NCI-H82 treated with DMSO at 0.1 percent for 48 hours (cell line): ENCODE data around the gene ELANE.

ENCODE experiments used
- DNase-seq: peaks from one replicate; lab custom pipeline; 2025; ENCODE audit not compliant: unreplicated experiment; lab: John Stamatoyannopoulos, UW

The ELANE gene

GRCh38 chr19:861141-861755, 9.1 kb downstream of the ELANE start:
- no peak for DNase-seq

DNA sequence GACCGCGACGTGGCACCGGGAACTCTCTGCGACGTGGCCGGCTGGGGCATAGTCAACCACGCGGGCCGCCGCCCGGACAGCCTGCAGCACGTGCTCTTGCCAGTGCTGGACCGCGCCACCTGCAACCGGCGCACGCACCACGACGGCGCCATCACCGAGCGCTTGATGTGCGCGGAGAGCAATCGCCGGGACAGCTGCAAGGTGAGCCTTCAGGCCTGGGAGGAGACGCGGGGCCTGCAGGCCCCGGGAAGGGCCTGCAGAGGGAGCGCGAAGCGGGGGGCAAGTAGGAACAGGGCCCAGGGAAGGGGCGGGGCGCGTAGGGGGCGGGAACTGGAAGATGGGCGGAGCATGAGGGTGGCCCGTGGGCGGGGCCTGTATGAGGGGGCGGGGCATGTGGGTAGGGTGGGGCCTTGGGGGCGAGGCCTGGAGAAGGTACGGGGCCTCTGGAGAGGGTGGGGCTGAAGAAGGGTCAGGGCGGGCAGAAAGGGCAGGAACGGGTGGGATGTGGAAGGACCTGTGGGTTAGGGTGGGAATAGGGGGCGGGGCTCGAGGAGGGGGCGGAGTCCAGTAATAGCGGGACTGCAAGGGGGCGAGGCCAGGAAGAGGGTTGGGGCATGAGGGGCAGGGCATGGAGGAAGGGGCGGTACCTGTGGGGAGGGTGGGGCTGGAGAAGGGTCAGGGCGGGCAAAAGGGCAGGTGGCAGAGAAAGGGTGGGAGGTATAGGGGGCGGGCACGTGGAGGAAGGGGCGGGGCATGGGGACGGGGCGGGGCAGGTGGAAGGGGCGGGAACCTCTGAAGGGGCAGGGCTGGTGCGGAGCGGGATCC, 9.9 kb downstream of the ELANE start:
- DNase-seq, result peak; percentile 74

- DNase-seq, result no peak
These were observed 10.6 kb downstream of the ELANE start for GRCh38 chr19:862581-863314.

DNA sequence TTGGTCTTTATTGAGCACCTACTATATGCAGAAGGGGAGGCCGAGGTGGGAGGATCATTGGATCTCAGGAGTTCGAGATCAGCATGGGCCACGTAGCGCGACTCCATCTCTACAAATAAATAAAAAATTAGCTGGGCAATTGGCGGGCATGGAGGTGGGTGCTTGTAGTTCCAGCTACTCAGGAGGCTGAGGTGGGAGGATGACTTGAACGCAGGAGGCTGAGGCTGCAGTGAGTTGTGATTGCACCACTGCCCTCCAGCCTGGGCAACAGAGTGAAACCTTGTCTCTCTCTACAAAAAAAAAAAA, 11.2 kb downstream of the ELANE start:
- DNase-seq, result no peak

- no peak for DNase-seq
These were observed 14.7 kb downstream of the ELANE start for GRCh38 chr19:866769-867300.

GRCh38 chr19:867301-867793, 15.2 kb downstream of the ELANE start:
- DNase-seq, result no peak

- no peak for DNase-seq
These were observed 15.9 kb downstream of the ELANE start for GRCh38 chr19:867855-868457.

- no peak for DNase-seq
These were observed 16.5 kb downstream of the ELANE start for GRCh38 chr19:868458-869244.

DNA sequence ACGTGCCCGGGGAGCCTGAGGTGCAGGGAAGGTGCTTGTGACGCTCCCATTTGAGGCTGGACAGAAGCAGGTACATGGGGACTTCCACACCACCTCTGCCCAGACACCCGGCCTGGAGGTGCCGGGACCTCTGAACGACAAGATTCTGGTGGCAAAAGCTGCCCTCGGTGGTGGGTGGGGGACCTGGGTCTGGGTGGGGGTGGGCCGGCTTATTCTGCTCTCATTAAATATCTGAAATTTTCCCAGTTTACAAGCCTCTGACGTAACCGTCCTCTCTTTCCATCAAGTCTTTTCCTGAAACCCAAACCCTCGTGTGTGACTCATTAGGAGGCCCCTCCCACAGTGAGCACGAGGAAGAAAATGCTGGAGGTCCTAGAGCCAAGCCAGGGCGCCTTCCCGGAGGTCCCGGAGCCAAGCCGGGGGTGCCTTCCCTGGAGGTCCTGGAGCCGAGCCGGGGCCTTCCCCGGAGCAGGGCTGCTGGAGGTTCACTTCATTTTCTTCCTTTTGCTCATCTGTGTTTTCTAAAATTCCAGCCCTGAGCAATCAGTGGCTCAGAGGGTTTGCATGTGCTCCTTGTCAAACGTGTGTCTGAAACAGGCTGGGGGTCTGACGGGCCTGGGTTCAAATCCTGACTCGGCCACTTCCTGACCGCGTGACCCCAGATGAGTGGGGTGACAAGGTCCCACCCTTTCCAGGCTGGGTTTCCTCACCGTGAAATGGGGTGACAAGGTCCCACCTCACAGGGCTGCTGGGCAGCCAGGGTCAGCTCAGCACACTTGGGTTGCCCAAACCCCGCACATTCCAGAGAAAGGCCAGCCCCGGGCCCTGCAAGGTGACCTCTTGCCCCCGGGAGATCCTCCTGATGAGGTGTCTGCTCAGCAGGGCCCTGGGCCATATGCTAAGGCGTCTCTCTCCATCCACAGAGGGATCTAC, 17.4 kb downstream of the ELANE start:
- no peak for DNase-seq

- DNase-seq, result no peak
These were observed 18.2 kb downstream of the ELANE start for GRCh38 chr19:870314-870713.

DNA sequence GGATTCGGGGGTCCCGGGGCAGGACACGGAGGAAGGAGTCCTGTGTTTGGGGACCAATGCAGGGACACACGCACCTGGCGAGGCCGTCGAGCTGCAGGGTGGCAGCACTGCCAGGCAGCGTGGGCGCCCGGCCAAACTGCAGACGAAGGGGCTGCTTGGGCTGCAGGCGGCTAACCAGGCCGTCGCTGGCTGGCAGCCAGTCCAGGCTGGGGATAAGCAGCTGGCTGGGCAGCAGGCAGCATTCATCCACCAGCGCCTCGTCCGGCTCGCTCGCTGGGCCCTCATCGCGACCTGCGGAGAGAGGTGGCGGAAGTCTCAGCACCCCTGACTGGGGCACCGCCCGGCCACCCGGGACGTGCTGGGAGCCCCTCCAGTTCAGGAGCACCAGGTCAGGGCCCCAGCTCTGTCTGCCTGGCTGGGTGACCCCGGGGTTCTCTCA, 18.9 kb downstream of the ELANE start:
- no peak for DNase-seq

- no peak for DNase-seq
These were observed 19.6 kb downstream of the ELANE start for GRCh38 chr19:871446-872265.

DNA sequence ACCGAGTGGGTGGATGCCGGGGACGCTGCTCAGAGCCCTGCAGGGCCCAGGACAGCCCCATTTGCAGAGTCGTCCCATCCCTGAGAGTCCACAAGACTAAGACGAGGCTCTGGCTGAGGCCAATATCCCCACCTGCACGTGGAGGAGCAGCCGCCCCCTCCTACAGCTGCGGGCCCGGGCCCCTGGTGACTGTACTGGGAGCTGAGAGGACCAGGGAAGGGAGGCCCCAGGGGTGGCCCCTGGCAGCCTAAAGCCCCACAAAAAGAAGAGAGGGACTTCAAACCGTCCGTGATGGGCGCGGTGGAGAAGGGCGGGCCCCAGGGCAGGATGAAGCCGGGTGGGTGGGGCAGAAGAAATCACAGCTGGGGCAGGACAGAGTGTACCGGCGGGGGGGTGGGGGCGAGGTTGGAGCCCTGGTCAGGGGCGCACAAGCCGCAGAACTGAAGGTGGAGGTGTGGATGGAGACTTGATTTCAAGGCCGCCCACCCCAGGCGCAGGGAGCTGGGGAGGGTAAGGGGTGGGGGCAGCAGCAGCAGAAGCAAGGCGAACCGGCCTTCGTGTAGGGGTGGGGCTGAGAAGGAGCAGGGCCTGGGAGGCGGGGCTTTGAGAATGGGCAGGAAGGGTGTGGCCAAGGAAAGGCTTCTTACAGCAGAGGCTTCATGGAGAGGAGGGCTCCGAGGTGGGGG, 20.3 kb downstream of the ELANE start:
- peak; percentile 58 for DNase-seq

- peak; percentile 16 for DNase-seq
These were observed 21.0 kb downstream of the ELANE start for GRCh38 chr19:873084-873483.

GRCh38 chr19:873561-874041, 21.5 kb downstream of the ELANE start:
- DNase-seq, result no peak

GRCh38 chr19:875265-875879, 23.3 kb downstream of the ELANE start:
- no peak for DNase-seq

DNA sequence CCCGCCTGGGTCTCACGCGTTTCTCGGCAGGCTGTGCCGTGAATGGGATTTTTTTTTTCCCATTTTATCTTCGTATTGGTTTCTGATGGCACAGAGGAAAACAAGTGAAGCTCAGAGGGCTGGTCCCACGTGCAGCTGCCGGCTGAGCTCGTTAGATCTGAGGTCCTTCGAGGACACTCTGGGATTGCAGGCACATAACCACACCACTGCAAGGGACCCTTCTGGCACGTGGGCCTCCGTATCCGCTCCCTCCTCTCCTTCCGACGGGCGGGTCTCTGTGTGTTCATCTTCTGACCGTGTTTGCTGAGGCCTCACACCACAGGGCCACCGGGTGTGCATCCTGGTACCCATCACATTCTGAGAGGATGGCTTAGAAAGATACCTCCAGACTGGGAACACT, 24.0 kb downstream of the ELANE start:
- no peak for DNase-seq
